ENCODE measurements around the gene GPRC5A. TPM values are rescaled to one million over a fixed set of nuclear protein-coding genes. Genes with fewer than 3 reads are reported as not detected.
A peak's percentile ranks its signal among the peaks of the same experiment; 100 is the strongest.

The GPRC5A gene
- total RNA-seq, 1 donor: 4.7 TPM

DNA sequence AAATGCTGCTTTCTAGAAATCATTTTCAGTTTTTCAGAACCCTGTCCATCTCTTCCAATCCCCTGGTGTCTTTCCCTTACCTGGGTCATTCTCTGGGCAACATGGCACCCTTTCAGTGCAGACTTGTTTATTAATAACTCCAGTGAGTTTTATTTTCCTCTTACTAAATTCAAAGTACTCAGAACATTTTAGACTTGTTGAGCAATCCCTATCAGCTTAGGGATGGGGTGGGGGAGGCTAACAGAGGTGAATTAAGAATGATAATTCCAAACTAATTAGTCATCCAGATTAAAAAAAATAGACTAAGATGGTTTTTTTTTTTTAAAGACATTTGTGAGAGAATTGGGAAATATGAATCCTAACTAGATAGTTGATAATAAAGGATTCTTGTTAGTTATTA, 10.7 kb downstream of the GPRC5A start:
- Histone ChIP-seq H3K79me2 (ENCODE audit: insufficient read depth, low read length) (peaks cover 8% of the 10 kb centered on the region), H3K4me2 (ENCODE audit: insufficient read depth, low read length) (peak overlapping the region; percentile 80), H3K4me3 (ENCODE audit: insufficient read depth, low read length) (peak overlapping the region; percentile 14), H3K27ac (ENCODE audit: low read depth, low read length) (peak overlapping the region; percentile 90), H3K9me3 (ENCODE audit: low read depth, low read length) (no peaks in the 10 kb centered on the region), H3K4me1 (ENCODE audit: insufficient read depth, low read length) (peaks cover 36% of the 10 kb centered on the region), H4K20me1 (ENCODE audit: insufficient read depth, low read length) (no peaks in the 10 kb centered on the region), H3K27me3 (ENCODE audit: insufficient read depth, low read length) (no peaks in the 10 kb centered on the region), H2AFZ (ENCODE audit: low read length) (no peak overlapping the region), H3K36me3 (ENCODE audit: insufficient read depth, low read length) (no peaks in the 10 kb centered on the region)
- DNase-seq (ENCODE audit: insufficient read length, low spot score, missing footprints): peak; percentile 82
- TF ChIP-seq, protein P1, sequence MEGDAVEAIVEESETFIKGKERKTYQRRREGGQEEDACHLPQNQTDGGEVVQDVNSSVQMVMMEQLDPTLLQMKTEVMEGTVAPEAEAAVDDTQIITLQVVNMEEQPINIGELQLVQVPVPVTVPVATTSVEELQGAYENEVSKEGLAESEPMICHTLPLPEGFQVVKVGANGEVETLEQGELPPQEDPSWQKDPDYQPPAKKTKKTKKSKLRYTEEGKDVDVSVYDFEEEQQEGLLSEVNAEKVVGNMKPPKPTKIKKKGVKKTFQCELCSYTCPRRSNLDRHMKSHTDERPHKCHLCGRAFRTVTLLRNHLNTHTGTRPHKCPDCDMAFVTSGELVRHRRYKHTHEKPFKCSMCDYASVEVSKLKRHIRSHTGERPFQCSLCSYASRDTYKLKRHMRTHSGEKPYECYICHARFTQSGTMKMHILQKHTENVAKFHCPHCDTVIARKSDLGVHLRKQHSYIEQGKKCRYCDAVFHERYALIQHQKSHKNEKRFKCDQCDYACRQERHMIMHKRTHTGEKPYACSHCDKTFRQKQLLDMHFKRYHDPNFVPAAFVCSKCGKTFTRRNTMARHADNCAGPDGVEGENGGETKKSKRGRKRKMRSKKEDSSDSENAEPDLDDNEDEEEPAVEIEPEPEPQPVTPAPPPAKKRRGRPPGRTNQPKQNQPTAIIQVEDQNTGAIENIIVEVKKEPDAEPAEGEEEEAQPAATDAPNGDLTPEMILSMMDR (IDR thresholded peaks at IDR 0.05; ENCODE audit: extremely low read depth, low read depth, low read length): no peak

- Histone ChIP-seq H3K4me2 (ENCODE audit: insufficient read depth, low read length) (no peak overlapping the region), H3K4me3 (ENCODE audit: insufficient read depth, low read length) (no peak overlapping the region), H3K27me3 (ENCODE audit: insufficient read depth, low read length) (no peaks in the 10 kb centered on the region), H3K36me3 (ENCODE audit: insufficient read depth, low read length) (peaks cover 6% of the 10 kb centered on the region), H3K27ac (ENCODE audit: low read depth, low read length) (no peak overlapping the region), H3K4me1 (ENCODE audit: insufficient read depth, low read length) (peaks cover 35% of the 10 kb centered on the region), H3K79me2 (ENCODE audit: insufficient read depth, low read length) (peaks cover 10% of the 10 kb centered on the region), H3K9me3 (ENCODE audit: low read depth, low read length) (no peaks in the 10 kb centered on the region), H4K20me1 (ENCODE audit: insufficient read depth, low read length) (no peaks in the 10 kb centered on the region), H2AFZ (ENCODE audit: low read length) (no peak overlapping the region)
- TF ChIP-seq, protein P1 (IDR thresholded peaks at IDR 0.05; ENCODE audit: extremely low read depth, low read depth, low read length): no peak
- peak; percentile 42 for DNase-seq (ENCODE audit: insufficient read length, low spot score, missing footprints)
These were observed 12.6 kb downstream of the GPRC5A start for GRCh38 chr12:12903642-12904609.

GRCh38 chr12:12907552-12907951, 16.2 kb downstream of the GPRC5A start:
- TF ChIP-seq, protein P1 (IDR thresholded peaks at IDR 0.05; ENCODE audit: extremely low read depth, low read depth, low read length): no peak
- H3K27ac ChIP-seq (ENCODE audit: low read depth, low read length): no peak overlapping the region
- no peak overlapping the region for H3K4me3 ChIP-seq (ENCODE audit: insufficient read depth, low read length)
- H3K9me3 ChIP-seq (ENCODE audit: low read depth, low read length): no peaks in the 10 kb centered on the region
- H4K20me1 ChIP-seq (ENCODE audit: insufficient read depth, low read length): no peaks in the 10 kb centered on the region
- no peaks in the 10 kb centered on the region for H3K27me3 ChIP-seq (ENCODE audit: insufficient read depth, low read length)
- DNase-seq (ENCODE audit: insufficient read length, low spot score, missing footprints): no peak
- H3K4me2 ChIP-seq (ENCODE audit: insufficient read depth, low read length): no peak overlapping the region
- peaks cover 4% of the 10 kb centered on the region for H3K4me1 ChIP-seq (ENCODE audit: insufficient read depth, low read length)
- H2AFZ ChIP-seq (ENCODE audit: low read length): no peak overlapping the region
- H3K36me3 ChIP-seq (ENCODE audit: insufficient read depth, low read length): peaks cover 8% of the 10 kb centered on the region
- peaks cover 15% of the 10 kb centered on the region for H3K79me2 ChIP-seq (ENCODE audit: insufficient read depth, low read length)

DNA sequence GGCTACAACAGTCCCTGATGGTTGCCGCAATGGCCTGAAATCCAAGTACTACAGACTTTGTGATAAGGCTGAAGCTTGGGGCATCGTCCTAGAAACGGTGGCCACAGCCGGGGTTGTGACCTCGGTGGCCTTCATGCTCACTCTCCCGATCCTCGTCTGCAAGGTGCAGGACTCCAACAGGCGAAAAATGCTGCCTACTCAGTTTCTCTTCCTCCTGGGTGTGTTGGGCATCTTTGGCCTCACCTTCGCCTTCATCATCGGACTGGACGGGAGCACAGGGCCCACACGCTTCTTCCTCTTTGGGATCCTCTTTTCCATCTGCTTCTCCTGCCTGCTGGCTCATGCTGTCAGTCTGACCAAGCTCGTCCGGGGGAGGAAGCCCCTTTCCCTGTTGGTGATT, 16.9 kb downstream of the GPRC5A start:
- Histone ChIP-seq H3K79me2 (ENCODE audit: insufficient read depth, low read length) (peaks cover 15% of the 10 kb centered on the region), H3K9me3 (ENCODE audit: low read depth, low read length) (no peaks in the 10 kb centered on the region)

More for the DNA sequence above, 16.9 kb downstream of the GPRC5A start:
- H3K36me3 ChIP-seq (ENCODE audit: insufficient read depth, low read length): peaks cover 15% of the 10 kb centered on the region
- H3K4me1 ChIP-seq (ENCODE audit: insufficient read depth, low read length): peaks cover 4% of the 10 kb centered on the region
- TF ChIP-seq, protein P1 (IDR thresholded peaks at IDR 0.05; ENCODE audit: extremely low read depth, low read depth, low read length): no peak
- no peak for DNase-seq (ENCODE audit: insufficient read length, low spot score, missing footprints)
- H4K20me1 ChIP-seq (ENCODE audit: insufficient read depth, low read length): no peaks in the 10 kb centered on the region
- H3K4me2 ChIP-seq (ENCODE audit: insufficient read depth, low read length): no peak overlapping the region
- H2AFZ ChIP-seq (ENCODE audit: low read length): no peak overlapping the region
- no peaks in the 10 kb centered on the region for H3K27me3 ChIP-seq (ENCODE audit: insufficient read depth, low read length)
- no peak overlapping the region for H3K4me3 ChIP-seq (ENCODE audit: insufficient read depth, low read length)
- H3K27ac ChIP-seq (ENCODE audit: low read depth, low read length): no peak overlapping the region
